Stimulated activated CD8-positive, alpha-beta memory T cell treated with anti-CD3 and anti-CD28 coated beads, Interleukin-15, amount 100 ng/mL, for 4 hours (primary cell): ENCODE data around the gene GRIA1.

Source experiments
- DNase-seq, 2 donors: peaks; one replicate each; pipeline ENCODE4 v3.0.0-alpha.2; 2020; ENCODE audit warnings: low read depth in 2 of 2

GRIA1 gene

GRCh38 chr5:153779836-153780235, 289.4 kb downstream of the GRIA1 start:
- DNase-seq, result no peak

GRCh38 chr5:153780876-153781705, 290.6 kb downstream of the GRIA1 start:
- DNase-seq, result no peak

- DNase-seq, result no peak
Observed at GRCh38 chr5:153782589-153783361, 292.3 kb downstream of the GRIA1 start.

- no peak for DNase-seq
Observed at GRCh38 chr5:153783362-153783658, 292.8 kb downstream of the GRIA1 start.

GRCh38 chr5:153784277-153784676, 293.8 kb downstream of the GRIA1 start:
- no peak for DNase-seq

- no peak for DNase-seq
Observed at GRCh38 chr5:153791339-153791738, 300.9 kb downstream of the GRIA1 start.

- DNase-seq, result no peak
Observed at GRCh38 chr5:153792305-153792704, 301.8 kb downstream of the GRIA1 start.

GRCh38 chr5:153793699-153794098, 303.2 kb downstream of the GRIA1 start:
- DNase-seq, result no peak

- DNase-seq, result no peak
Observed at GRCh38 chr5:153794327-153794726, 303.9 kb downstream of the GRIA1 start.

GRCh38 chr5:153796527-153796926, 306.1 kb downstream of the GRIA1 start:
- DNase-seq, result no peak

GRCh38 chr5:153797484-153797883, 307.0 kb downstream of the GRIA1 start:
- no peak for DNase-seq

GRCh38 chr5:153798830-153799229, 308.4 kb downstream of the GRIA1 start:
- no peak for DNase-seq

GRCh38 chr5:153799466-153799865, 309.0 kb downstream of the GRIA1 start:
- no peak for DNase-seq

- DNase-seq, result no peak
Observed at GRCh38 chr5:153802050-153802821, 311.8 kb downstream of the GRIA1 start.

GRCh38 chr5:153807801-153808200, 317.3 kb downstream of the GRIA1 start:
- no peak for DNase-seq

- no peak for DNase-seq
Observed at GRCh38 chr5:153809166-153809565, 318.7 kb downstream of the GRIA1 start.

- no peak for DNase-seq
Observed at GRCh38 chr5:153813901-153814300, 323.4 kb downstream of the GRIA1 start.

GRCh38 chr5:153816870-153817269, 326.4 kb downstream of the GRIA1 start:
- DNase-seq, result no peak

- DNase-seq, result no peak
Observed at GRCh38 chr5:153818626-153819025, 328.2 kb downstream of the GRIA1 start.

GRCh38 chr5:153823036-153823435, 332.6 kb downstream of the GRIA1 start:
- DNase-seq, result no peak

GRCh38 chr5:153824909-153825308, 334.4 kb downstream of the GRIA1 start:
- no peak for DNase-seq

GRCh38 chr5:153827397-153827796, 336.9 kb downstream of the GRIA1 start:
- no peak for DNase-seq
